RWPE1 (cell line): ENCODE measurements around the gene UBE4B.

ENCODE experiments used
- CTCF ChIA-PET: fragments of 350-600 bp; sonication (Branson Sonifier 250); formaldehyde crosslinking; extraction: SDS; loops from one replicate; lab custom pipeline; 2021; lab: Yijun Ruan, JAX
- POLR2A ChIA-PET: fragments of 400-600 bp; formaldehyde crosslinking; extraction: SDS; loops from one replicate; lab custom pipeline; 2020; ENCODE audit warnings: antibody characterized with exemption; ENCODE audit not compliant: low non-redundant PET; lab: Yijun Ruan, JAX
- DNase-seq: peaks from one replicate; pipeline ENCODE4 v3.0.0; 2012; ENCODE audit warnings: low spot score
- H3K27ac ChIP-seq: fragments of 450-650 bp; 2 replicates; pipeline ENCODE4 v1.5.1; 2017
- TF ChIP-seq, protein P1 (sequence below): fragments of 450-650 bp; conservative IDR thresholded peaks from 2 replicates; pipeline ENCODE4 v1.5.1; 2017; ENCODE audit warnings: low read depth, mild to moderate bottlenecking

Gene UBE4B

DNA sequence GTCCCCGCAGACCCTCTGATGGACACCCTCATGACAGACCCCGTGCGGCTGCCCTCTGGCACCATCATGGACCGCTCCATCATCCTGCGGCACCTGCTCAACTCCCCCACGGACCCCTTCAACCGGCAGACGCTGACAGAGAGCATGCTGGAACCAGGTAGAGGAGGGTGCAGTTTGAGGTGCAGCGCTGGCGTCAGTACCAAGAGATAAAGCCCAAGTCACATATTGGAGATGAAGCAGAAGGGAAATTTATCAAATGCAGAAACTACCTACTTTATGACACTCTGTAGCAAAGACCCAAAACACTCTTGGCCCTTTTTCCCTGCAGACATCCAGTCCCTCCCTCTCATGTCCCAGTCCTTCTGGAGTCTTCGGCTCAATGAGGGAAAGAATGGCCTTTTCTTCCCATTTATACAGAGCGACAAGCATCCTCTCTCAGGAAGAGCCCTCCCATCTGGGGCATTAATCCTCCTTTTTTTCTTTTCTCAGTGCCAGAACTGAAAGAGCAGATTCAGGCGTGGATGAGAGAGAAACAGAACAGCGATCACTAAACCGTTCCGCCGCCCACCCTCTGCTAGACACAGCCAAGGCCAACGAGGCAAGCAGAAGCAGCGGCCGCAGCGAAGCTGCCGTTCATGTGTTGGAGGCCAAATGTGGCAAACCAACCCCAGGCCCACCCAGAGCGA, 146.8 kb downstream of the UBE4B start:
- no peak overlapping the region for H3K27ac ChIP-seq
- POLR2A ChIA-PET = no interaction called here
- no peak for DNase-seq
- TF ChIP-seq, protein P1, sequence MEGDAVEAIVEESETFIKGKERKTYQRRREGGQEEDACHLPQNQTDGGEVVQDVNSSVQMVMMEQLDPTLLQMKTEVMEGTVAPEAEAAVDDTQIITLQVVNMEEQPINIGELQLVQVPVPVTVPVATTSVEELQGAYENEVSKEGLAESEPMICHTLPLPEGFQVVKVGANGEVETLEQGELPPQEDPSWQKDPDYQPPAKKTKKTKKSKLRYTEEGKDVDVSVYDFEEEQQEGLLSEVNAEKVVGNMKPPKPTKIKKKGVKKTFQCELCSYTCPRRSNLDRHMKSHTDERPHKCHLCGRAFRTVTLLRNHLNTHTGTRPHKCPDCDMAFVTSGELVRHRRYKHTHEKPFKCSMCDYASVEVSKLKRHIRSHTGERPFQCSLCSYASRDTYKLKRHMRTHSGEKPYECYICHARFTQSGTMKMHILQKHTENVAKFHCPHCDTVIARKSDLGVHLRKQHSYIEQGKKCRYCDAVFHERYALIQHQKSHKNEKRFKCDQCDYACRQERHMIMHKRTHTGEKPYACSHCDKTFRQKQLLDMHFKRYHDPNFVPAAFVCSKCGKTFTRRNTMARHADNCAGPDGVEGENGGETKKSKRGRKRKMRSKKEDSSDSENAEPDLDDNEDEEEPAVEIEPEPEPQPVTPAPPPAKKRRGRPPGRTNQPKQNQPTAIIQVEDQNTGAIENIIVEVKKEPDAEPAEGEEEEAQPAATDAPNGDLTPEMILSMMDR = no peak
- CTCF ChIA-PET = no interaction called here

DNA sequence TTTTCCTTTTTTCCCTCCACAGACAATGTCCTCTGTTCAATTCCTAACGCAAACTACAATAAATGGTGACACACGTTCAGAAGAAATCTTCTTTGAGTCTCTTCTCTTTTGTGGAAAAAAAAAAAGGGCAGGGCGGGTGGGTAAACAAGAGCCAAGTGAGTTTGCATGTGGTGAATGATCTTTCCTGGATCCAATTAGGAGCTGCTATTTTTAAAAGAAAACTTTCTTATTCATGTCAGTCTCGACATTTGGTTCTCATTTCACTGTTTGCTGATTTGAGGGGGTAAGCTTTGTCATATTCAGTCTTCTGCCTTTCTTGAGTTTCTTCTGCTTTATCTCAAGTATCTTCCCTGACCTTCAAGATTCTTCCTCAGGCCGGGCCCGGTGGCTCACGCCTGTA, 148.4 kb downstream of the UBE4B start:
- ChIA-PET CTCF (no interaction called here), POLR2A (no interaction called here)
- DNase-seq = no peak
- H3K27ac ChIP-seq = no peak overlapping the region
- TF ChIP-seq, protein P1 = no peak

DNA sequence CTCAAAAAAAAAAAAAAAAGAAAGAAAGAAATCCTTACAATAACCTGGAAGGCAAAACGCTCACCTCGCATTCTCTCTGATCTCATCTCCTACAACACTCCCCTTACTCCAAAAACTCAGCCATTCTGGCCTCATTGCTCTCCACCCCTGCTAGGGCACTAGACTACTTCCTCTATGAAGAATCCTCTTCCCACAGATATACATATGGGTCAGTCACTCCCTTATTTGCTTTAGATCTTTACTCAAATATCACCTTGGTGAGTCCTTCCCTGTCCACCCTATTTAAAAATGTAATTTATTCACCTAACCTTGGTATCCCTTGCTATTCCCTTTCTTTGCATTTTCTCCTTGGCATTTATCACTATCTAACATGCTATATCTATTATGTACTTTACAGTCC, 153.0 kb downstream of the UBE4B start:
- no peak overlapping the region for H3K27ac ChIP-seq
- POLR2A ChIA-PET = no interaction called here
- CTCF ChIA-PET = no interaction called here
- TF ChIP-seq, protein P1 = no peak
- DNase-seq = no peak

DNA sequence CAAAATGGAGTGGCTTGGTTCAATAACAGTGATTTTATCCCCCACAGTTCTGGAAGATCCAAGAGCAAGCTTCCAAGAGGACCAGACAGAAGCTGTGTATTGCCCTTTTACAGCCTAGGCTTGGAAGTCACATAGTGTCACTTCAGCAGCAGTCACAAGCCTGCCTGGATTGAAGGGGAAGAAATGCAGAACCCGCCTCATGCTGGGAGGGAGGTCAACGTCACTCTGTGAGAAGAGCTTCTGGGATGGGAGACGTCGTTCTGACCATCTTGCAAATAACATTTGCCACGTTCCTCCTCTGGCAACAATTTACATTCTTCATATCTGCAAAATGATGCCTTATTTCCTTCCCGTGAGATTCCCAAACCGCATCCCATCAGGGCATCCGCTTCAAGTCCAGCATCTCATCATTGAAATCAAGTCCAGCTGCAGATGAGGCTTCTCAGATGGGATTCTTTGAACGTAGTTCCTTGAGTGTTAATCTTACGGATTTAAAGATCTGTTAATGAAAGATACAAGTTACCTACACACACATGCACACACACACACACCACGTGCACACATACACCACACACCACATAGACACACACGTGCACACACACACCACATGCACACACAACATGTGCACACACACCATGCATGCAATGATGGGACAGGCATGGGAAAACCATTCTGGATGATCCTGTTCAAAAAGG, 153.7 kb downstream of the UBE4B start:
- no peak for DNase-seq
- TF ChIP-seq, protein P1 = no peak
- ChIA-PET CTCF (interaction anchor here (0.6 kb wide), 1 partner anchor 161 kb away, joined by 3 read pairs; no protein-coding TSS in a partner anchor), POLR2A (no interaction called here)
- no peak overlapping the region for H3K27ac ChIP-seq

DNA sequence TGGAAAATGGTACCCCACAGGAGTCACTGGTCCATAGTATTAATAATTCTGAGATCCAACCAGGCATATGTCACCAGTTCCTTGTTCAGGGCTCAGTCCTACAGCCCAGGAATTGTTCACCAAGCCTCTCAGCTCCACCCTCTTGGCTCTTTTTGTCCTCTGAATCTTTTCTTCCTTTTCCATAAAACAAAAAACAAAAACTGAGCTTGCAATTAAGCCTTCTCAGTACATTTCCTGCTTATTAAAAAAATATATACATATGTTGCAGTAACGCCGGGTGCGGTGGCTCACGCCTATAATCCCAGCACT, 154.2 kb downstream of the UBE4B start:
- CTCF ChIA-PET = interaction anchor here (0.6 kb wide), 2 partner anchors 162 to 732 kb away, joined by 3 read pairs; no protein-coding TSS in a partner anchor
- POLR2A ChIA-PET = no interaction called here
- no peak overlapping the region for H3K27ac ChIP-seq
- TF ChIP-seq, protein P1 = no peak
- no peak for DNase-seq

DNA sequence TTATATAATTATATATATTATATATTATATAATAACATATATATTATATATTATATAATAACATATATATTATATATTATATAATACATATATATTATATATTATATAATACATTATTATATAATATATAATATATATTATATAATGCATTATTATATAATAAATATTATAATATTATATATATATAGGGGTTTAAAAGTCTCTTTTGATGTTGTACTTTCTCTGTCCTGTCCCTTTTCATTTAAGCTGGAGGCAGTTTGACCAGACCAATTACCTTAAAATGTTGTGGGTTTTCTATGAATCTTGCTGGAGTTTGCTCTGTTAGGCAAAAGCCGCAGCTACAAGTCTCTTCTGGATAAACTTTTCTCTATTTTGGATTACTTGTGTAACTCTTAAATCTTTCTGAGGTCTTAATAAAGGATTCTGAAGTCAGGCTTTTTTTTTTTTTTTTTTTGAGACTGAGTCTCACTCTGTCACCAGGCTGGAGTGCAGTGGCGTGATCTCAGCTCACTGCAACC, 155.4 kb downstream of the UBE4B start:
- no peak overlapping the region for H3K27ac ChIP-seq
- TF ChIP-seq, protein P1 = no peak
- ChIA-PET POLR2A (no interaction called here), CTCF (interaction anchor here (0.6 kb wide), 2 partner anchors 13 to 22 kb away, joined by 3 to 4 read pairs; partner anchors contain the start of gene KIF1B)
- DNase-seq = no peak
